Ectodermal cell (in vitro differentiated cells): ENCODE measurements around the gene BBX.
"Not testable (repeated sequence)": the region's sequence is repeated elsewhere in the genome, so short reads cannot be mapped to it uniquely, and the experiment has no call there.

Experiments used
- H3K27ac ChIP-seq: 2 replicates; pipeline ENCODE4 v1.7.0; 2013; ENCODE audit warnings: mild to moderate bottlenecking, low read depth, low read length; ENCODE audit not compliant: insufficient read depth, poor library complexity, severe bottlenecking
- H3K27me3 ChIP-seq: 2 replicates; pipeline ENCODE4 v1.7.0; 2013; ENCODE audit warnings: mild to moderate bottlenecking, low read length; ENCODE audit not compliant: insufficient read depth, control insufficient read depth, poor library complexity, severe bottlenecking
- H3K36me3 ChIP-seq: one replicate; pipeline ENCODE4 v1.7.0; 2013; ENCODE audit warnings: low read length; ENCODE audit not compliant: control insufficient read depth, insufficient read depth
- H3K4me1 ChIP-seq: one replicate; pipeline ENCODE4 v1.7.0; 2013; ENCODE audit warnings: low read length; ENCODE audit not compliant: control insufficient read depth, insufficient read depth
- H3K4me3 ChIP-seq: 2 replicates; pipeline ENCODE4 v1.7.0; 2013; ENCODE audit warnings: low read depth, low read length, control low read depth; ENCODE audit not compliant: insufficient read depth
- H3K9me3 ChIP-seq: 2 replicates; pipeline ENCODE4 v1.7.0; 2013; ENCODE audit warnings: mild to moderate bottlenecking, low read length, moderate library complexity; ENCODE audit not compliant: control insufficient read depth
- WGBS, 2 experiments: methylation state at CpG; one replicate each; pipeline ENCODE4 v1.1.7; 2013; ENCODE audit warnings: missing lambda C conversion rate in 2 of 2; 5-methylcytosine and 5-hydroxymethylcytosine counted together

Gene BBX

DNA sequence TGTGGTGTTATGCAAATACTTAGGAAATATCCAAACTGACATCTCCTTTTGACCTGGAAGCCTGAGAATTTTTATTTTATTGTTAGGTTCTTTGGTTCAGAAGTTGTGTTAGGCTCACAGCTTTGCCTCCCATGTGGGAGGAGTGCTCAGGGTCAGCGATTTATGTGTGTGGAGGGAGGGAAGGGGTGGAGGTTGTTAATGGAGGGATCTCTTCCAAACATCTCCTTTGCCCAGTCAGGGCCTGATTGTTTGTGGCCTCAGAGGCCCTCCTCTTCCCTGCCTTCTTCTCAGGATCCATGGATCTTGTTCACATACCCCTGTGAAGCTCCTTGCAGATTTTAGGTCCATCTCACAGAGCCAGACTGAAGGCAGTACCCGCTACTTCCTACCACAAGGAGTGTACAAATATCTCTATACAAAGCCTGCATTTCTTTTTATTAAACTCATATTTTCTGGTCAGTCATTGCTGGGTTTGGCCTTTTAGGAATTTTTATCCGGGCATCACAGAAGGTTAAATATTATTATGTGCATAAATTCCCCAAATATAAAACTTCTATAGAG is 40.3 kb downstream of the BBX start:
- Histone ChIP-seq H3K36me3 (no peaks in the 10 kb centered on the region), H3K4me1 (peaks cover 5% of the 10 kb centered on the region), H3K9me3 (no peaks in the 10 kb centered on the region), H3K27me3 (no peaks in the 10 kb centered on the region), H3K27ac (no peak overlapping the region), H3K4me3 (no peak overlapping the region)
- WGBS, 2 experiments: 62 to 65% methylated on average over 2 of the region's 3 CpGs

DNA sequence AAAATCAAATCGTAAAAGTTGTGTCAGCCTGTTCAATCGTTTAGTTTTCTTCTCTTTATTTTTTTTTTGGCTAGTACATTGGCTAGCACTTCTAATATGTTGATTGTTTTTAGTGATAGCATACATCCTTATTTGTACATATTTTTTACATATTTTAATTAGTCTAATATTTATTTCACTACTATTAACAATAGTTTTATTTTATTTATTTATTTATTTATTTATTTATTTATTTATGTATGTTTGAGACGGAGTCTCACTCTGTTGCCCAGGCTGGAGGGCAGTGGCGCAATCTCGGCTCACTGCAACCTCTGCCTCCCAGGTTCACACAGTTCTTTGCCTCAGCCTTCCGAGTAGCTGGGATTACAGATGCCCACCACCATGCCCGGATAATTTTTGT is 42.5 kb downstream of the BBX start:
- WGBS, 2 experiments: 94 to 96% methylated on average over 7 of the region's 7 CpGs

DNA sequence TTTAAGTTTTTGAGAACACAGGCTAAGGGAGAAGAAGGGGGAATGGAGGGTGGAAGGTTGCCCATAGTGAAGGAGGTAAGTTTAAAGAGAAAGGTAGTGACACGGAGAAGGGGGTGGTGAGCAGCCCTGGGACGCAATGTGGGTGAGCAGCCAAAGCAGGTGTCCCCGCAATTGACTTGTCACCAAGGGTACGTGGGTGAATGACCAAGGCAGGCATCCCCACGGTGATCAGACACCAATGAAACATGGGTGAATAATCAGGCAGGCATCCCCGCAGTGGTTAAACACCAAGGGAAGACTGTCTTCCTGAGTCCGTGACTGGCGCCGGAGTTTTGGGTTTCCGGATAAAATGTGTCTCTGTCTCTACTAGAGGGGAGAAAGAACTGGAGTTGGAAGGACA is 48.3 kb downstream of the BBX start:
- 93 to 94% methylated on average over 10 of the region's 10 CpGs for WGBS, 2 experiments
- H3K27ac ChIP-seq, H3K36me3 ChIP-seq, H3K4me3 ChIP-seq, H3K9me3 ChIP-seq, H3K27me3 ChIP-seq, H3K4me1 ChIP-seq: not testable (repeated sequence)

More for the DNA sequence above, 42.5 kb downstream of the BBX start:
- H3K36me3 ChIP-seq, H3K27ac ChIP-seq, H3K9me3 ChIP-seq, H3K4me1 ChIP-seq, H3K4me3 ChIP-seq, H3K27me3 ChIP-seq: not testable (repeated sequence)

DNA sequence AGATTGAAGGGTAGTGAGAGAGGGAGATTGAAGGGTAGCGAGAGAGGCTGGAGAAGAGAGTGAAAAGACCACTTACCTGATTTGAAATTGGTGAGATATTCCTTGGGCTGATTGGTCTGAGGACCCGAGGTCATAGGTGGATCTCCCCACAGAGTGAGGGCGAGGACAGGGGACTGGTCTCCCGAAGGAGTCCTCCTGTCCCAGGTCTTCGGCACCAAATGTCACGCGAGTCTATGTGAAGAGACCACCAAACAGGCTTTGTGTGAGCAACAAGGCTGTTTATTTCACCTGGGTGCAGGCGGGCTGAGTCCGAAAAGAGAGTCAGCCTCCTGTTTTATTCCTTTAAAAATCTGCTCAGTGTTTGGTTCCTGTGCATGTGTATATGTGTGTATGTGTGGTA is 48.7 kb downstream of the BBX start:
- not testable (repeated sequence) for H3K4me1 ChIP-seq, H3K27me3 ChIP-seq, H3K4me3 ChIP-seq, H3K27ac ChIP-seq, H3K36me3 ChIP-seq, H3K9me3 ChIP-seq
- WGBS, 2 experiments: 94 to 96% methylated on average over 9 of the region's 9 CpGs

DNA sequence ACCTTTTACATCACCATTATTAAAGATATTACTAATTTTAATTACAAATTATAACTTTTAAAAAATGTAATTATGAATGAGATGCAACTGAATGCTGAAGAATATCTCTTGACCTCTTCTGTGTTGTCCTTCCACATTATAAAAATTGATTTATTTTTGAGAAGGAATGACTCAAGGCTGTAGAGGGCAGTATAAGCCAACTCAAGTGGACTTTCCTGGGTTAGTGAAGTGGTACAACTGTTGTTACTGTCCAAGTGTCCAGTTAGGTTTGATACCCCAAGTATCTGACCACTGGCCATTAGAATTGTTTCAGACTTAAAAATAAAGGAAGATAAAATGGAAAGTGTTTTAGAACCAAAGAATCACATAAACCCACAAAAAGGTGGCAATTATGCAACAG is 51.9 kb downstream of the BBX start:
- Histone ChIP-seq H3K36me3 (no peaks in the 10 kb centered on the region), H3K27ac (no peak overlapping the region), H3K9me3 (no peaks in the 10 kb centered on the region), H3K27me3 (no peaks in the 10 kb centered on the region), H3K4me3 (no peak overlapping the region), H3K4me1 (peaks cover 6% of the 10 kb centered on the region)

DNA sequence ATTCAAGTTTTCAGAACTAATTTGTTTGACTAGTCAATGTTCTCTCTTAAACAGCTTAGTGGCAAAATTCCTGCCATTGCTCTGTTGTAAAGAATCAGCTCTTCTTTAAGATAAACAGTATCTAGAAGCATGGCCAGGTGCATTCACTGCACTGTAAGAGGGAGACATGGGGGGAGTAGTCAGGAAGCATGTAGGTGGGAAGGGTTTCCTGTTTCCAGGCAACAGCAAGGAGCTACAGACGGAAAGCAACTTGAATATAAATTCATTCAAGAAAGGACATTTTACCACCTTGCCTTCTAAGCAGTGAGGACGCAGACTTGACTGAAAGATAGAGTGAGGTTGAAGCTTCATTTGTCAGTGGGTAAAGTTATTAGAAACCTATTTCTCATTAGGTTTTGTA is 55.3 kb downstream of the BBX start:
- Histone ChIP-seq H3K4me1 (peaks cover 6% of the 10 kb centered on the region), H3K4me3 (no peak overlapping the region), H3K27me3 (no peaks in the 10 kb centered on the region), H3K36me3 (no peaks in the 10 kb centered on the region), H3K9me3 (no peaks in the 10 kb centered on the region), H3K27ac (no peak overlapping the region)
- 71% methylated on average over 2 of the region's 2 CpGs; no CpG with 5 or more reads in 1 of the 2 experiments for WGBS, 2 experiments

DNA sequence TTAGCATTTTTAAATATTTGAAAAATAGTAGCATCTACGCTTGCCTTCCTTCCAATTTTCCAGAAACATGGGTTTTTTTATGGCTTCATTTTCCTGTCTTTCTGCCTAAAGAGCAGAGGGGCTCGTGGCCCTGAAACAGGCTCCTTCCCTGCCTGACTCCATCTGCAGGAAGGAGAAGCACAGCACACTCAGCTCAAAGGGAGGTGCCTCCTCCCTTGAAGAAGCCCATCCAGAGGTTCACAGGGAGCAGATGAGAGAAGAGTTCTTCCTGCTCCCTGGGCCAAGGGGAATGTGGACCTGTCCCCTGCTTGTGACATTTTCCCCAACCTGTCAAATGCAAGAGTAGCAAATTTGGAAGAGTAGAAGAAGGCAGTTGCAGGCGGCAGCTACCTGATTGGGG is 55.8 kb downstream of the BBX start:
- no peaks in the 10 kb centered on the region for H3K27me3 ChIP-seq
- H3K9me3 ChIP-seq: no peaks in the 10 kb centered on the region
- no peak overlapping the region for H3K27ac ChIP-seq
- no peaks in the 10 kb centered on the region for H3K36me3 ChIP-seq
- 85 to 87% methylated on average over 3 of the region's 3 CpGs for WGBS, 2 experiments
- no peak overlapping the region for H3K4me3 ChIP-seq
- H3K4me1 ChIP-seq: peaks cover 6% of the 10 kb centered on the region

DNA sequence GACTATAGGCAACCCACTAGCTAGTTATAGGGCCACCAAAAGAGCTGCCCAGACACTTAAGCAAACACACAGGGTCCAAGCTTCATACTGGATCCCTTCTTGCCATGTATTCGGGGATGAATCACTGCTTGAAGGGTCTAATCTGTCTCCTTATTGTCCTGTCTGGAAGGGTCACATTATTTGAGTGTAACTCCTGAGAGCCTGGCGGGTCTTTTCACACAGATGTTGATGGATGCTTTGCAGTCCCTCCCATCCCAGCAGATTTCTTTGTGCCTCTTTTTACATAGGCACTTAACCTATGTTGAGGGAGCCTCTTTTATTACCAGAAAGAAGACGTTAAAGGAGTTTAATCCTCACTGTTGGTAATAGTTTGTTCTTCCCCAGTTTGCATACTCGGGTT is 56.6 kb downstream of the BBX start:
- Histone ChIP-seq H3K4me1 (peaks cover 6% of the 10 kb centered on the region), H3K27me3 (no peaks in the 10 kb centered on the region), H3K9me3 (no peaks in the 10 kb centered on the region), H3K36me3 (no peaks in the 10 kb centered on the region), H3K4me3 (no peak overlapping the region), H3K27ac (no peak overlapping the region)
- WGBS, 2 experiments: 22 to 33% methylated on average over 4 of the region's 4 CpGs

DNA sequence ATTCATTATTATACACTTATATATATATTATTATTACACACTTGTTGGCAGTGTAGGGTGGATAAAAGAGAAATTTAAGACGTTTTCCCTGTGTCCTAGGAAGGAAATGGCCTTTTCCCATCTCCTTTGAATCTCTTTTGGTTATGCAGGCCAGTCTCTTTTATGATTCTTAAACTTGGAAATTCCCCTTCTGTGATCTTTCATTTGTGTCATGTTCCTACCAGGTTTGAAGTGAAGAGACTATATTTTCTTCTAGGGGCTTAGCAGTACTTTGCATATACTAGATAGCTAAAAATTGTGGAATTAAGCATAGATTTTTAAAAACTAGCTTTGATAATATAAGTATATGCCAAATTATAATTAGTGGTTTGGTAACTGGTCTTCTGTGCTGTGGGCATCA is 58.5 kb downstream of the BBX start:
- H3K36me3 ChIP-seq: no peaks in the 10 kb centered on the region
- H3K27ac ChIP-seq: no peak overlapping the region
- no peaks in the 10 kb centered on the region for H3K27me3 ChIP-seq
- WGBS, 2 experiments: 10 to 55% methylated on average over 1 of the region's 1 CpG
- peaks cover 6% of the 10 kb centered on the region for H3K4me1 ChIP-seq
- no peak overlapping the region for H3K4me3 ChIP-seq
- no peaks in the 10 kb centered on the region for H3K9me3 ChIP-seq

DNA sequence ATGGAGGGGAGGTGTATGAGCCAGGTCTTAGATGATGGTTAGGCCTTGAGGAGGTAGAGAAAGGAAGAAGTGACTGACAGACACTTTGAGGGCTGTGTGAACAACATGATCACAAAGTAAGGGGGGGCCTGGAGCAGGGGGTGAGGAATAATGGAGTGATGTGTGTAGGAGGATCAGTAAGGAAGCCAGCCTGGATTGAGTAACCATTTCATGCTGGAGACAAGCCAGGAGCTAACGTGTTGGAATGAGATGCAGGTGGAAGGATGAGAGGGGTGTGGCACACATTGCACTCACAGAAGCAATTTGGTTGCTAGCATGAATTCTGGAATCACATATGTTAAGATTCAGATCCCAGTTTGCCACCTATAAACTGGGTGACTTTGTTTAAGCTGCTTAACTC is 65.5 kb downstream of the BBX start:
- no peaks in the 10 kb centered on the region for H3K9me3 ChIP-seq
- no peak overlapping the region for H3K27ac ChIP-seq
- no peak overlapping the region for H3K4me3 ChIP-seq
- H3K27me3 ChIP-seq: no peaks in the 10 kb centered on the region
- H3K36me3 ChIP-seq: no peaks in the 10 kb centered on the region
- H3K4me1 ChIP-seq: peaks cover 1% of the 10 kb centered on the region
- WGBS, 2 experiments: 84 to 87% methylated on average over 1 of the region's 1 CpG

DNA sequence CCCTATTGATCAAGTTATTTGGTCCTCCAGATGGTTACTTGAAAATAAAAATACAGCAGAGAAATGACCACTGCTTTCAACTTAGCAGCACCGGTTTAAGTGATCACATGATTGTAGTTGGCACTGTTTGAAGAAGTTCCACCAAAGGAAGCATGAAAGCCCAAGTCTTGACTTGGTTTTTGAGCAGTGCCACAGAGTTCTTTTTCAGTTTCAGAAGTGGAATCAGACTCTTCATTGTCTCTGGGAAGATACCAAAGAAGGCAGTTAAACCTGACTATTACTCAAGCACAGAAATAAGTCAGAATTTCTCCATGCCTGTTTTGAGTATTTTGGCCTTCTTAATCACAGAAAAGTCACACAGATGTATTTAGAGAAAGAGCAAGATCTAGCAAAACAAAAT is 66.7 kb downstream of the BBX start:
- peaks cover 13% of the 10 kb centered on the region for H3K4me1 ChIP-seq
- no peaks in the 10 kb centered on the region for H3K27me3 ChIP-seq
- H3K36me3 ChIP-seq: no peaks in the 10 kb centered on the region
- H3K4me3 ChIP-seq: no peak overlapping the region
- H3K9me3 ChIP-seq: no peaks in the 10 kb centered on the region
- no peak overlapping the region for H3K27ac ChIP-seq
- 93 to 97% methylated on average over 1 of the region's 1 CpG for WGBS, 2 experiments
